Bone marrow (tissue), 2 donors: ENCODE measurements around the gene FBXL13.
"Not testable (repeated sequence)": the region's sequence is repeated elsewhere in the genome, so short reads cannot be mapped to it uniquely, and the experiment has no call there.

Source experiments
- DNase-seq, 2 donors: peaks; one replicate each; lab custom pipeline; 2025; lab: John Stamatoyannopoulos, UW

FBXL13 gene

DNA sequence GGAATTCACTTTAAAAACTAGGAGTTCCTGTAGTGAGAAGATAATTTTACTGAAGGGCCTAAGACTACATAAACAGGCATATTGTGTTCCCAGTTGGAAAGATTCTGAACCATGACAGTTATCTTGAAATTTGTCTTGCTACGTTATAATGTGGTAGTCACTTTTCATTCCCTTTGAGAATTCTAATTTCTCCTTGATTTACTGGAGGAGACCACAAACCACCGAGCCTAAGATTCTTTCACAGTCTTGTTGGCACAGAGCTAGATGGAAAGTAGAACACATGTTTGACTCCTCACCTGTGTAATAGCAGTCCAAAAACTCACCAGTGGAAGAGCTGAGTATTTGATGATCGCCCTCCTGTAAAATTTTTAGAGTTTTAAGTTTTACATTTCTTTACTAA is 5.2 kb upstream of the FBXL13 start:
- DNase-seq: no peak

DNA sequence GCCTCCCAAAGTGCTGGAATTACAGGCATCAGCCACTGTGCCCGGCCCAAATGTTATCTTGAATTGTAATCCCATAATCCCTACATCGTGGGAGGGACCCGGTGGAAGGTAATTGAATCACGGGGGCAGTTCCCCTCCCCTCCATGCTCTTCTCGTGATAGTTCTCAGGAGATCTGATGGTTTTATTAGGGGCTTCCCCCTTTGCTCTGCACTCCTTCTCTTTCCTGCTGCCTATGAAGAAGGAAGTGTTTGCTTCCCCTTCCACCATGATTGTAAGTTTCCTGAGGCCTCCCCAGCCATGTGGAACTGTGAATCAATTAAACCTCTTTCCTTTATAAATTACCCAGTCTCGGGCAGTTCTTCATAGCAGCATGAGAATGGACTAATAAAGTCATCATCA is 3.6 kb upstream of the FBXL13 start:
- not testable (repeated sequence) for DNase-seq

DNA sequence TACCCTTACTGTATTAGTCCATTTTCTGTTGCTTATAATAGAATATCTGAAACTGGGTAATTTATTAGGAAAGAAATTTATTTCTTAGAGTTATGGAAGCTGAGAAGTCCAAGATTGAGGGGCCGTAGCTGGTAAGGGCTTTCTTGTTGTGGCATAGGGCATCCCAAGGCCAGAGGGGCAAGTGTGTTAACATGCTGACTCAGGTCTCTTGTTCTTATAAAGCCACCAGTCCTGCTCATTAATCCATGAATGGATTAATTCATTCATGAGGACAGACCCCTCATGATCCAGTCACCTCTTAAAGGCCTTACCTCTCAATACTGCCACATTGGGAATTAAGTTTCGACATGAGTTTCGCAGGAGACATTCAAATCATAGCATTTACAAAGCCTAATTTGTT is 2.7 kb upstream of the FBXL13 start:
- no peak for DNase-seq

DNA sequence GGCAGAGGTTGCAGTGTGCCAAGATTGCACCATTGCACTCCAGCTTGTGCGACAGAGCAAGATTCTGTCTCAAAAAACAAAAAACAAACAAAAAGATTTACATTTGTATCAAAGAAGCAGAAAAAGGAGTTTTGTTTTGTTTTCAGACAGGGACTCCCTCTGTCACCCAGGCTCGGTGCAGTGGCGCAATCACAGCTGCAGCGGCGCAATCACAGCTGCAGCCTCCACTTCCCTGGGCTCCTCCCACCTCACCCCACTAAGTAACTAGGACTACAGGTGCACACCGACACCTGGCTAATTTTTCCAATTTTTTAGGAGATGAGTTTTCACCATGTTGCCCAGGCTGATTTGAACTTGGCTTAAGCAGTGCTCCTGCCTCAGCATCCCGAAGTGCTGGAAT is 2.2 kb upstream of the FBXL13 start:
- DNase-seq: no peak

DNA sequence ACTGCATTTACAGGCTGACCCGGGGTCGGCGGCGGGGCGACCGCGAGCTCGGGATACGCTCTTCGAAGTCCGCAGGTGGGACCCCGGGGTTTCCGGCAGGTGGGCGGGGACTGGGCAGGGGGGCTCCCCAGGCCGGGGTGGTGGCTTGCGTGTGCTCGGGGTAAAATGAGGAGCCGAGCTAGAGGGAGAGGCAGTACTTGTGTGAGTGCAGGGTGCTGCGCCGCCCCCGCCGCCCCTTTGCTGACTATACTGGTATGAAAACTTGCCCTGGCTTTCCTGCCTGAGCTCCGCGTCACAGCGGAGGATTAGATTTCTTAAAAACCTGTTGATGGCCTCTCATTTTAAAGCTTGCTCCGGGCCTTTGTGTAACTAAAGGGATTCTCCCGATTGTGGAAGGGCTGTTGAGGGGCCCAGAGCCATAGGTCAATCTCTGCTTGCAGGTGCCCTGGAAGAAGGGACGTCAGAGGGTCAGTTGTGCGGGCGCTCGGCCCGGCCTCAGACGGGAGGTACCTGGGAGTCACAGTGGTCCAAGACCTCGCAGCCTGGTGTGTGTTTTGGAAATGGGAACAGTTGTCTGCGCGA is 832 bp upstream of the FBXL13 start:
- peak; percentile 35 to 45 for DNase-seq

DNA sequence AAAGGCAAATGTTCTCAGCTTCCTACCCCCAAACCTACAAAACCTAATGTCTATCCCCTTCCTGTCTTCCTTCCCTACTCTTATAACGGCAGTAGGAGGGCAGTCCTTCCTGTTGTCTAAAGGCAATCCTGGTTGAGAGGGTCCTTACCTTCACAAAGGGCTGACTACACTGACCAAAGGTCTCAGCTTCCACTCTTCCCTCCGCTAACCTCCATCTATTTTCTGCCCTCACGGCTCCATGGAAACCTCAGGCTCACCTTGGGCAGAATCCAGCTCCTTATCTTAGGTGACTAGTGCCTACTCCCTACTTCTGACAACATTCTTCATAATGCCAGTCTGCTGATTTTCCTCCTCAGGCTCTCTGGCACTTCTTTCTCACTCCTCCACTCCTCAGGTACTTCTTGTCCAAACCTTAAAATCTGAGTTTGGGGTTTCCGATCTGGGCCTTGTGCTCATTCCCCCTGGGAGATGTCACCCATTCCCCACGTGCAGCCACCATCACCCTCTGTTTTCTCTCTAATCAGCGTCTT is 542 bp downstream of the FBXL13 start:
- DNase-seq: no peak

DNA sequence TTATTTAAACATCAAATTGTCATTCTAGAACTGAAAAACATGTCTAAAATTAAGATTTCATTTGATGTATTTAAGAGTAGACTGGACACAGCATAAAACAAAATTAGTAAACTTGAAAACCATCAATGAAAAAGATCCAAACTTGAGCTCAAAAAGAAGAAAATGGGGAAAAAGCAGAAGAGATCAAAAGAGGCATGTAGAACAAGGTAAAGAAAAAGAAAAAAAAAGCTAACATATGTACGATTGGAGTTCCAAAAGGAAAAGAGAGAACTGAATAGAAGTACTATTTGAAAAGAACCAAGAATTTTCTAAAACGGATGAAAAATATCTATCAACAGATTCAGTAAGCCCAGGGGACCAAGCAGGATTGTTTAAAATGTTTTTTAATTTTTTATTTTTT is 3.6 kb downstream of the FBXL13 start:
- DNase-seq: no peak

DNA sequence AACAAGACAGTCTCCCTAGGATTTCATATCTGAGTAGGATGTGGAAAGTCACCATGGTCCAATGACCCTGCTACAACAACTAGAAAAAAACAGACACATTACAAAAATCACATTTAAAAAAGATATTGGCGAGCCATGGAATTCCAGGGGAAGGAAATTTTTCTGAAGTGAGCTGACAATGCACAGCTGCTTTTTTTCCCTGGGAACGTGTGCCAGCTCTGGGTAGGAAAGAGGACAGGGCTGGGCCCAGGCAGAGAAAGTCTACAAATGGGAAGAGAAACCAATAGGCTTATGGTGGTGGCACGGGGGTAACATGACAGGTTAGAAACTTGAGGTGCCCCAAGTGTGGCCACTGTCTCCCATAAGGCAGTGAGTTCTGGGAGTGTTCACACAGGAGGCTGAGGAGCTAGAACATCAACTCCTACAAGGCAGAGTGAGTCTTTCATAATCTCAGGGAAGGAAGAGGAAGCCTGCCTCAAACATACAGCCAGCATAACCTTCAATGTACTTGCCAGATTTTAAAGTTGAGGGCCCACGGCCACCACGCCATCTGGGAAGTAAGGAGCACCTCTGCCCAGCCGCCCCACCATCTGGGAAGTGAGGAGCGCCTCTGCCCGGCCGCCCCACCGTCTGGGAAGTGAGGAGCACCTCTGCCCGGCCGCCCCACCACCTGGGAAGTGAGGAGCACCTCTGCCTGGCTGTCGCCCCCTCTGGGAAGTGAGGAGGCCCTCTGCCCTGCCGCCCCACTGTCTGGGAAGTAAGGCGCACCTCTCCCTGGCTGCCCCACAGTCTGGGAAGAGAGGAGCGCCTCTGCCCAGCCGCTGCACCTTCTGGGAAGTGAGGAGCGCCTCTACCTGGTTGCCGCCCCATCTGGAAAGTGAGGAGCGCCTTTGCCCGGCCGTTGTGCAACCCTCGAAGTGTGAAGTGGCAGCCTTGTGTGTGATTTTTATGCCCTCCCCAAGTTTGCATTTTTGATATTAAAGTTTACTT is 5.9 kb downstream of the FBXL13 start:
- DNase-seq: no peak

DNA sequence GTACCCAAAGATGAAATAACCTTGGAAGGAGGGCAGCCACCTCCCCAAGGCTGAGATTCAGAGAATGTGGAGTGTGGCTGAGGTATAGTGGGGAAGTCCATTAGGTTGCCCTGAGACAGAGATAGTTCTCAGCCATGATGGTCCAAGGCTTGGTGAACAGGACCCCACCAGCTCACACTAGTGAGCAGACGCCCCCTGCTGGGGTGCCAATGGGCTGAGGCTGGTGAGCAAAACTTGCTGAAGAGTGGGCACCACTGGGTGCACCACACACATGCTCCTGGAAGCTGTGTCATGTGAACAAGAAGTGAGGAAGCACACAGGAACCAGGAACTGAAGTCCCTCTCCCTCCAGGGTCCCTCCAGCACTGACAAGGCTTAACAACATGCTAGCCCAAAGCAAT is 8.9 kb downstream of the FBXL13 start:
- DNase-seq: peak; percentile 2 to 62

DNA sequence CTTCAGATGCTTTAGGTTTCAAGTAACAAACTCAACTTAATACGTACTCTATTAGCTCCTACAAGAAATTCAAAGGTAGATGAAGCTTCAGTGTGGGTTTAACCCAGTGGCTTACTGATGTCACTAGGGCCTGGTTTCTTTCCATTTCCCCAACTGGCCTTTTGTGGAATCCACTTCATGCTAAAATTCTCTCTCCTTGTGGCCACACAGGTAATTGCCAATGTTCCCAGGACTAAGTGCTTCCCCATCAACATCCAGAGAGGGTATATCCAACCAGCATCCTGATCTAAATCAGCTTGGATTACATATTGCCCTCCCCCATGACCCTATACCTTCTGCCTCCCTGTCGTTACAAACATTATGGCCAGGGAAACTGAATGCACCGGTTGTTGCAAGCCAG is 10.7 kb downstream of the FBXL13 start:
- no peak for DNase-seq

DNA sequence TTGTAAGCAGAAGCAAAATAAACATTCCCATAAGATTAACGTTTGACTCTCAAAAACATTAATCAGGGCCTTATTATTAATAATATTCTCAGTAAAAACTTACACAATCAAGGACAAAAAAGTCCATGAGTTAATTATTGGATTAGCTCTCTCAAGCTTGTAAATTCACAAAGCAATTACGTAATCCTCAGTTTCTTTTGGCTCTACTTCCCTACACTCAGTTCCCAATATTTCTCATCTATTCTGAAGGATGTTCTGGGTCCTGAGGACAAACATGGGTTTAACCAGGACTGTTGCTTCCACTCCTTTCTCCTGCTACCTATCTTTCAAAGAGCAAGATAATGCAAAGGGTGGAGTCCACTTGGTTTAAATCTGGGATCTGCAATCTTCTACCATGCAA is 15.1 kb downstream of the FBXL13 start:
- no peak for DNase-seq

DNA sequence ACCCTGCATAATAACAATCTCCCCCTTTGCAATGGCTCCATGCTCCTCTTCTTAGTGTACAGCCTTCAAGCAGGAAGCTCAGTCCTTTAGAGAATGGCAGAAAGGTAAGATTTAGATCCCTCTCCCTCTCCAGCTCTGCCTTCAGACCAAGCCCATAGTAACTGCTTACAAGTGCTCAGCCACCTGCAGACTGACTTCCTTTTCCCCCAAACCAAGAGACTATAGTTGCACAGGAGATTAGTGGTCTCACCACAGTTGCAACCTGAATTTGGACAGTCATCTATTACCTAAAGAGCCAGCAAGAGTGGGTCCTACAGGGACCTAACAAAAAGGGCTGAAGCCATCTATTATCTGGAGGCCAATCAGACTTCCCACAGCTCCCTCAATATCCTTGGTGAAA is 16.5 kb downstream of the FBXL13 start:
- DNase-seq: no peak

DNA sequence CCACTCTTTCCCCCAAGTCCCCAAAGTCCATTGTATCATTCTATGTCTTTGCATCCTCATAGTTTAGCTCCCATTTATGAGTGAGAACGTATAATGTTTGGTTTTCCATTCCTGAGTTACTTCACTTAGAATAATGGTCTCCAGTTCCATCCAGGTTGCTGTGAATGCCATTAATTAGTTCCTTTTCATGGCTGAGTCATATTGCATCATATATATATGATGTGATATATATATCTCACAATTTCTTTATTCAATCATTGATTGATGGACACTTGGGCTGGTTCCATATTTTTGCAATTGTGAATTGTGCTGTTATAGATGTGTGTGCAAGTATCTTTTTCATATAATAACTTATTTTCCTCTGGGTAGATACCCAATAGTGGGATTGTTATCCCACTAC is 18.6 kb downstream of the FBXL13 start:
- not testable (repeated sequence) for DNase-seq

DNA sequence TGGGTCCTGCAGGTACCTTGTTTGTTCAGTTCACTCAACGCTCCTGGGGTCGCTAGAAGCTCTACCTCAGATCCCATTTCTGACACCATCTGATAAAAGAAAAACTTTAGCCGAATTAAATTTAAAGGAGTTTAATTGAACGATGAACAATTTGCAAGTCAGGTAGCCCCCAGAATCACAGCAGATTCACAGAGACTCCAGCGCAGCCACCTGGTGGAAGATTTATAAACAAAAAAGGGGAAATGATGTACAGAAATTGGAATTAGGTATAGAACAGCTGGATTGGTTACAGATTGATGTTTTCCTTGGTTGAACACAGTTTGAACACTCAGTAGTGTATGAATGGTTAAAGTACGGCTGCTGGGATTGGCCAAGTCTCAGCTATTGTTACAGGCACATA is 23.1 kb downstream of the FBXL13 start:
- no peak for DNase-seq

DNA sequence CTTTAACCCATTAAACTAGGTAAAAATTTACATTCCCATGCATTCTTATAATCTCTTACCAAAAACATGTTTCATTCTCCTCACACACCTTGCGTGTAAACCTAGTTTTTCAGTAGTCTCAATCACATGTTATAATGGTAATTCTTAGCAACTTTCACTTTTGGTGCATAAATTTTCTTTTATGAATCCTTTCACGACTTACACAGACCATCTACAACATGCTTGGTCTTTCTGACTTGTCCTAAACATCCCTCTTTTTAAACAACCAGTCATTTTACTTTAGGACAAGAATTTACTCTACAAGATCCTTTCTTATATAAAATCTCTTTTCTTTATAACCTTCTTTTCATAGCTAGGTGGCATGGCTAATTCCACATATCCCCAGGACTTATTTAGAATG is 25.8 kb downstream of the FBXL13 start:
- no peak for DNase-seq

DNA sequence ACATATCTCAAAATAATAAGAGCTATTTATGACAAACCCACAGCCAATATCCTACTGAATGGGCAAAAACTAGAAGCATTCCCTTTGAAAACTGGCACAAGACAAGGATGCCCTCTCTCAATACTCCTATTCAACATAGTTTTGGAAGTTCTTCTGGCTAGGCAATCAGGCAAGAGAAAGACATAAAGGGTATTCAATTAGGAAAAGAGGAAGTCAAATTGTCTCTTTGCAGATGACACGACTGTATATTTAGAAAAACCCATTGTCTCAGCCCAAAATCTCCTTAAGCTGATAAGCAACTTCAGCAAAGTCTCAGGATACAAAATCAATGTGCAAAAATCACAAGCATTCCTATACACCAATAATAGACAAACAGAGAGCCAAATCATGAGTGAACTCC is 32.8 kb downstream of the FBXL13 start:
- not testable (repeated sequence) for DNase-seq

DNA sequence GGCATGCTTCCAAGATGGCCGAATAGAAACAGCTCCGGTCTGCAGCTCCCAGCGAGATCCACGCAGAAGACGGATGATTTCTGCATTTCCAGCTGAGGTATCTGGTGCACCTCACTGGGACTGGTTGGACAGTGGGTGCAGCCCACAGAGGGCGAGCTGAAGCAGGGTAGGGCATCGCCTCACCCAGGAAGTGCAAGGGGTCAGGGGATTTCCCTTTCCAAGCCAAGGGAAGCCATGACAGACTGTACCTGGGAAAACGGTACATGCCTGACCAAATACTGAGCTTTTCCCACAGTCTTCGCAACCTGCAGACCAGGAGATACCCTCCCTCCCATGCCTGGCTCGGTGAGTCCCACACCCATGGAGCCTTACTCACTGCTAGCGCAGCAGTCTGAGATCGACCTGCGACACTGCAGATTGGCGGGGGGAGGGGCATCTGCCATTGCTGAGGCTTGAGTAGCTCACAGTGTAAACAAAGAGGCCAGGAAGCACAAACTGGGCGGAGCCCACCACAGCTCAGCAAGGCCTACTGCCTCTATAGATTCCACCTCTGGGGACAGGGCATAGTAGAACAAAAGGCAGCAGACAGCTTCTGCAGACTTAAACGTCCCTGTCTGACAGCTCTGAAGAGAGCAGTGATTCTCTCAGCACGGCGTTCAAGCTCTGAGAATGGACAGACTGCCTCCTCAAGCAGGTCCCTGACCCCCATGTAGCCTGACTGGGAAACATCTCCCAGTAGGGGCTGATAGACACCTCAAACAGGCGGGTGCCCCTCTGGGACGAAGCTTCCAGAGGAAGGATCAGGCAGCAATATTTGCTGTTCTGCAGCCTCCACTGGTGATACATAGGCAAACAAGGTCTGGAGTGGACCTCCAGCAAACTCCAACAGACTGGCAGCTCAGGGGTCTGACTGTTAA is 36.5 kb downstream of the FBXL13 start:
- DNase-seq: not testable (repeated sequence)

DNA sequence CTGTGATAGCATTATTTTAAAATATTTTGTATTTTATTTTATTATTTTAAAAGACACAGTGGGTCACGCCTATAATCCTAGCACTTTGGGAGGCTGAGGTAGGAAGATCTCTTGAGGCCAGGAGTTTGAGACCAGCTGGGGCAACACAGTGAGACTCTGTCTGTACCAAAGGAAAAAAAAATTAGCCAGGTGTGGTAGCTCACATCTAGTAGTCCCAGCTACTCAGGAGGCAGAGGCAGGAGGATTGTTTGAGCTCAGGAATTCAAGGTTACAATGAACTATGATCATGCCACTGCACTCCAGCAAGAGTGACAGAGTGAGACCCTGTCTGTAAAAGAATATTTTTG is 37.1 kb downstream of the FBXL13 start:
- DNase-seq: no peak

DNA sequence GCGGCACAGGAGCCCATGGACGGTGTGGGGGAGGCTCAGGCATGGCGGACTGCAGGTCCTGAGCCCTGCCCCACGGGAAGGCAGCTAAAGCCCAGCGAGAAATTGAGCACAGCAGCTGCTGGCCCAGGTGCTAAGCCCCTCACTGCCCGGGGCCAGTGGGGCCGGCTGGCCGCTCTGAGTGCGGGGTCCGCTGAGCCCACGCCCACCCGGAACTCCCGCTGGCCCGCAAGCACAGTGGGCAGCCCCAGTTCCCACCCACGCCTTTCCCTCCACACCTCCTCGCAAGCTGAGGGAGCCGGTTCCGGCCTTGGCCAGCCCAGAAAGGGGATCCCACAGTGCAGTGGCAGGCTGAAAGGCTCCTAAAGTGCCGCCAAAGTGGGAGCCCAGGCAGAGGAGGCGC is 40.3 kb downstream of the FBXL13 start:
- not testable (repeated sequence) for DNase-seq

DNA sequence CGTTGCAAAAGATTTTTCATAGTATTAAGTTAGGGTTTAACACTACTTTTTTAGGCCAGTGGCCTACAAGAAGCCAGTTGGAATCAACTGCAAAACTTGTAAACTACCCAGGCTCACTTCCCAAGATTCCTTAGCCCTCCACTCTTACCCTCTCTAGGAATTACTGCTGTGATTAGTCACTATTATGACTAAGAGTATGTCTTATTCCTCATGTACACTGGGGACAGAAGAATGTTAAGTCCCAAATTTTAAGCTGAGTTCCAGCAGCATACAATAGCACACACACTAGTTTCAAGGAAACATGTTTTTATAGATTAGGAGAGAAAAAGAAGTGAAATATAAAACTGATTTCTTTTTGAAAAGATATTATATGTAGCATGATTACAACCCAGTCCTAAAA is 42.8 kb downstream of the FBXL13 start:
- no peak for DNase-seq

DNA sequence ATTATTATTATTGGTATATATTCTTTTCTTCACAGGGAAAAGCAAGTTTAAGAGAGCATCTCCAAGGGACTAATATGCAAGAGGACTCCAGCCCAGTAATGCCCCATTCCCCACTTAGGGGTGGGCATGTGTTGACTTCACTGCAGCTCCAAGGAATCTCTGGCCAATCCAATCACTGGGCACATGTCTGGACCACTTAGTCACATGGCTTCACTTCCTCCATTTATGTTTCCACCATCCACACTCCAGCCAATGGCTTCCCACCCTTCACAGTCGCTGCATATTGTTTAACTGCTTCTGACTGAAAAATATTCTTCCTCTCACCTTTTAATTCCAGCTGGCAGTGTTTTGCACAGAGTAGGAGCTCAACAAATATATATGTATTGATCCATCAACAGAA is 43.6 kb downstream of the FBXL13 start:
- no peak for DNase-seq

DNA sequence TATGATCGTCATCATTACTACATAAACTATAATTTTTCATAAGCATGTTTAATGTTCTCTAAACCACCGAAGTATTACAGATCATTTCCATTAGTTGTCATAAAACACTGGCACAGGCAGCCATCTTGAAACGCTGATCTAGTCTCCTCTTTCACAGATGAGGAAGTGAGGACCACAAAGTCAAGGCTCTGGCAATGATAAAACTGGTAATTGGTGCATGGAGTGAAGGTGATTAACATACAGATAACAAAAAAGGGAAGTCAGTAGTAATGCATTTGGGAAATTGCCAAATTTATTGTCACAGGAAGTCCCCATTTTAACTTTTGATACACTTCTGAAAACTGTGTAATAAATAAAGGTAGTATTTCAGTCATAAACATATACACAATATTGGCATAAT is 49.3 kb downstream of the FBXL13 start:
- DNase-seq: peak in 1 of 2 donors; percentile 77
